Neural progenitor cell (in vitro differentiated cells): ENCODE measurements around the gene PCDHGB1. TPM values are rescaled to one million over a fixed set of nuclear protein-coding genes. Genes with fewer than 3 reads are reported as not detected.

Experiments
- DNase-seq: peaks from one replicate; pipeline ENCODE4 v3.0.0-alpha.2; 2016; ENCODE audit warnings: low spot score
- H2AFZ ChIP-seq: fragments of 200-600 bp; sonication (generic); replicated peaks from 2 replicates; pipeline ENCODE4 v1.6.1; 2016; ENCODE audit warnings: antibody characterized with exemption
- H3F3A ChIP-seq: fragments of 200-600 bp; sonication (generic); 2 replicates; pipeline ENCODE4 v1.6.1; 2016; ENCODE audit warnings: antibody characterized with exemption, low read depth
- H3K27ac ChIP-seq: fragments of 200-600 bp; sonication (generic); 2 replicates; pipeline ENCODE4 v1.5.1; 2016; ENCODE audit warnings: mild to moderate bottlenecking
- H3K27me3 ChIP-seq: fragments of 200-600 bp; sonication (generic); 2 replicates; pipeline ENCODE4 v1.6.1; 2016; ENCODE audit warnings: mild to moderate bottlenecking, moderate library complexity
- H3K36me3 ChIP-seq: fragments of 200-600 bp; sonication (generic); 2 replicates; pipeline ENCODE4 v1.5.1; 2016
- H3K4me1 ChIP-seq: fragments of 200-600 bp; sonication (generic); 2 replicates; pipeline ENCODE4 v1.6.1; 2016; ENCODE audit warnings: mixed run types
- H3K4me2 ChIP-seq: fragments of 200-600 bp; sonication (generic); 2 replicates; pipeline ENCODE4 v1.6.1; 2016
- H3K4me3 ChIP-seq: fragments of 200-600 bp; sonication (generic); 2 replicates; pipeline ENCODE4 v1.5.1; 2016
- H3K79me2 ChIP-seq: fragments of 200-600 bp; sonication (generic); 2 replicates; pipeline ENCODE4 v1.6.1; 2016; ENCODE audit warnings: low read depth
- H3K9ac ChIP-seq: fragments of 200-600 bp; sonication (generic); 2 replicates; pipeline ENCODE4 v1.6.1; 2016
- H3K9me3 ChIP-seq: fragments of 200-600 bp; sonication (generic); 2 replicates; pipeline ENCODE4 v1.5.1; 2016; ENCODE audit warnings: low read depth
- H4K20me1 ChIP-seq: fragments of 200-600 bp; sonication (generic); 2 replicates; pipeline ENCODE4 v1.6.1; 2016; ENCODE audit warnings: low read depth
- H3K27ac Mint-ChIP-seq: 3 replicates; pipeline ENCODE4 v1.8.0; 2021; ENCODE audit warnings: mixed read lengths
- H3K27me3 Mint-ChIP-seq: 2 replicates; pipeline ENCODE4 v1.8.0; 2022; ENCODE audit warnings: low read depth, mild to moderate bottlenecking, inconsistent platforms, moderate library complexity, mixed read lengths; ENCODE audit not compliant: insufficient read depth
- H3K36me3 Mint-ChIP-seq: 3 replicates; pipeline ENCODE4 v1.8.0; 2021; ENCODE audit warnings: mixed read lengths
- H3K4me1 Mint-ChIP-seq: 3 replicates; pipeline ENCODE4 v1.8.0; 2021; ENCODE audit warnings: mixed read lengths
- H3K4me3 Mint-ChIP-seq: 3 replicates; pipeline ENCODE4 v1.8.0; 2021; ENCODE audit warnings: mild to moderate bottlenecking, moderate library complexity, mixed read lengths
- H3K9me3 Mint-ChIP-seq: 3 replicates; pipeline ENCODE4 v1.8.0; 2020; ENCODE audit warnings: mixed read lengths
- CTCF ChIP-seq: fragments of 200-600 bp; sonication (generic); IDR thresholded peaks from 2 replicates; pipeline ENCODE4 v1.5.1; 2017; ENCODE audit warnings: antibody characterized with exemption, mild to moderate bottlenecking
- EZH2 ChIP-seq: fragments of 200-600 bp; sonication (generic); IDR thresholded peaks from 2 replicates; pipeline ENCODE4 v1.6.1; 2017; ENCODE audit warnings: antibody characterized with exemption, mild to moderate bottlenecking, moderate library complexity
- EZH2phosphoT487 ChIP-seq: fragments of 200-600 bp; sonication (generic); IDR thresholded peaks from 2 replicates; pipeline ENCODE4 v1.6.1; 2017; ENCODE audit warnings: antibody characterized with exemption
- total RNA-seq: library from RNA; depleted of rRNA; stranded (reverse); fragments of >200 nt; gene quantifications from 2 replicates; pipeline ENCODE4 v1.2.3, GENCODE V29; 2015; ENCODE audit warnings: low replicate concordance

PCDHGB1 gene
- total RNA-seq, 1 donor from 2014 or later = 3.6 TPM

DNA sequence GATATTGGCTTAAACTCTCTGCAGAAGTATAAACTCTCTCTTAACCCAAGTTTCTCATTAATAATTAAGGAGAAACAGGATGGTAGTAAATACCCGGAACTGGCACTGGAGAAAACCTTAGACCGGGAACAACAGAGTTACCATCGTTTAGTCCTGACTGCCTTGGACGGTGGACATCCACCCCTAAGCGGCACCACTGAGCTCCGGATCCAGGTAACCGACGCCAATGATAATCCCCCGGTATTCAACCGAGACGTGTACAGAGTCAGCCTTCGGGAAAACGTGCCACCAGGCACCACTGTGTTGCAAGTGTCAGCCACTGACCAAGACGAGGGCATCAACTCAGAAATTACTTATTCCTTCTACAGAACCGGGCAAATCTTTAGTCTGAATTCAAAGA is 48.7 kb downstream of the PCDHGB1 start:
- no peak overlapping the region for H3K4me3 ChIP-seq
- no peak overlapping the region for H3K4me2 ChIP-seq
- H3K9me3 Mint-ChIP-seq = peaks cover 61% of the 10 kb centered on the region
- H3K9ac ChIP-seq = no peak overlapping the region
- no peaks in the 10 kb centered on the region for H3K4me1 Mint-ChIP-seq
- H3K79me2 ChIP-seq = no peaks in the 10 kb centered on the region
- H3K4me3 Mint-ChIP-seq = no peak overlapping the region
- H3K4me1 ChIP-seq = no peaks in the 10 kb centered on the region
- TF ChIP-seq EZH2 (no peak), CTCF (no peak), EZH2phosphoT487 (no peak)
- H3K27me3 ChIP-seq = no peaks in the 10 kb centered on the region
- no peak overlapping the region for H3K27ac Mint-ChIP-seq
- DNase-seq = no peak
- peaks cover 6% of the 10 kb centered on the region for H3K36me3 Mint-ChIP-seq
- H2AFZ ChIP-seq = no peak overlapping the region
- H3K27ac ChIP-seq = no peak overlapping the region
- H4K20me1 ChIP-seq = no peaks in the 10 kb centered on the region
- no peaks in the 10 kb centered on the region for H3K27me3 Mint-ChIP-seq
- H3K9me3 ChIP-seq = peaks cover 34% of the 10 kb centered on the region
- no peaks in the 10 kb centered on the region for H3F3A ChIP-seq
- peaks cover 3% of the 10 kb centered on the region for H3K36me3 ChIP-seq

GRCh38 chr5:141399555-141400258 is 49.8 kb downstream of the PCDHGB1 start:
- TF ChIP-seq EZH2 = no peak
- TF ChIP-seq CTCF = no peak
- TF ChIP-seq EZH2phosphoT487 = no peak
- Mint-ChIP-seq H3K4me1 (no peaks in the 10 kb centered on the region), H3K27ac (no peak overlapping the region), H3K9me3 (peaks cover 62% of the 10 kb centered on the region), H3K36me3 (peaks cover 5% of the 10 kb centered on the region), H3K27me3 (no peaks in the 10 kb centered on the region), H3K4me3 (no peak overlapping the region)
- DNase-seq = no peak
- Histone ChIP-seq H3K4me3 (no peak overlapping the region), H3K9ac (no peak overlapping the region), H3K27ac (no peak overlapping the region), H3K4me2 (no peak overlapping the region), H2AFZ (no peak overlapping the region), H3F3A (no peaks in the 10 kb centered on the region), H3K27me3 (no peaks in the 10 kb centered on the region), H3K79me2 (no peaks in the 10 kb centered on the region), H4K20me1 (no peaks in the 10 kb centered on the region), H3K9me3 (peaks cover 27% of the 10 kb centered on the region), H3K36me3 (no peaks in the 10 kb centered on the region), H3K4me1 (no peaks in the 10 kb centered on the region)

Other genes starting within 250 kb of the PCDHGB1 start
- gene PCDHB3, start 249.6 kb upstream of the PCDHGB1 start, total RNA-seq = 5.6 and 6.7 TPM in 2 replicates
- 1.9 and 2.3 TPM in 2 replicates for gene PCDHB4, start 228.3 kb upstream of the PCDHGB1 start, total RNA-seq
- gene PCDHB5, start 214.9 kb upstream of the PCDHGB1 start, total RNA-seq = 11.9 and 15.2 TPM in 2 replicates
- gene PCDHB6, start 200.0 kb upstream of the PCDHGB1 start, total RNA-seq = 0.90 and 1.5 TPM in 2 replicates
- 0.21 and 0.90 TPM in 2 replicates for gene PCDHB7, start 177.5 kb upstream of the PCDHGB1 start, total RNA-seq
- 0.31 TPM in 1 of 2 replicates, not detected in the other for gene PCDHB8, start 172.3 kb upstream of the PCDHGB1 start, total RNA-seq
- 4.0 and 4.5 TPM in 2 replicates for gene PCDHB16, start 167.7 kb upstream of the PCDHGB1 start, total RNA-seq
- gene PCDHB9, start 162.9 kb upstream of the PCDHGB1 start, total RNA-seq = 3.1 and 4.6 TPM in 2 replicates
- gene PCDHB10, start 157.7 kb upstream of the PCDHGB1 start, total RNA-seq = 9.3 and 10.4 TPM in 2 replicates
- gene PCDHB11, start 150.5 kb upstream of the PCDHGB1 start, total RNA-seq = 3.8 and 4.0 TPM in 2 replicates
- gene PCDHB12, start 141.4 kb upstream of the PCDHGB1 start, total RNA-seq = 3.0 and 3.8 TPM in 2 replicates
- gene PCDHB13, start 136.2 kb upstream of the PCDHGB1 start, total RNA-seq = 2.4 and 3.0 TPM in 2 replicates
- 7.2 and 7.4 TPM in 2 replicates for gene PCDHB14, start 126.8 kb upstream of the PCDHGB1 start, total RNA-seq
- 7.8 and 9.4 TPM in 2 replicates for gene PCDHB15, start 104.7 kb upstream of the PCDHGB1 start, total RNA-seq
- gene SLC25A2, start 46.0 kb upstream of the PCDHGB1 start, total RNA-seq = 0.22 and 0.96 TPM in 2 replicates
- 121 and 157 TPM in 2 replicates for gene TAF7, start 29.3 kb upstream of the PCDHGB1 start, total RNA-seq
- gene PCDHGA1, start 19.6 kb upstream of the PCDHGB1 start, total RNA-seq = 1.0 and 1.5 TPM in 2 replicates
- gene PCDHGA2, start 11.3 kb upstream of the PCDHGB1 start, total RNA-seq = 0.37 and 0.71 TPM in 2 replicates
- gene PCDHGA3, start 6.3 kb upstream of the PCDHGB1 start, total RNA-seq = 0.34 and 0.54 TPM in 2 replicates
- gene PCDHGA4, start 4.9 kb downstream of the PCDHGB1 start, total RNA-seq = 2.3 and 2.4 TPM in 2 replicates
- 2.1 and 2.2 TPM in 2 replicates for gene PCDHGB2, start 9.9 kb downstream of the PCDHGB1 start, total RNA-seq
- 0.71 and 1.3 TPM in 2 replicates for gene PCDHGA5, start 14.1 kb downstream of the PCDHGB1 start, total RNA-seq
- 0.74 and 0.95 TPM in 2 replicates for gene PCDHGB3, start 20.1 kb downstream of the PCDHGB1 start, total RNA-seq
- 0.77 and 1.4 TPM in 2 replicates for gene PCDHGA6, start 23.8 kb downstream of the PCDHGB1 start, total RNA-seq
- gene PCDHGA7, start 32.6 kb downstream of the PCDHGB1 start, total RNA-seq = 0.81 and 1.1 TPM in 2 replicates
- gene PCDHGB4, start 37.6 kb downstream of the PCDHGB1 start, total RNA-seq = 10.4 and 14.9 TPM in 2 replicates
- 2.3 and 3.3 TPM in 2 replicates for gene PCDHGA8, start 42.5 kb downstream of the PCDHGB1 start, total RNA-seq
- 2.0 and 3.7 TPM in 2 replicates for gene PCDHGB5, start 47.8 kb downstream of the PCDHGB1 start, total RNA-seq
- gene PCDHGA9, start 52.7 kb downstream of the PCDHGB1 start, total RNA-seq = 0.97 and 2.2 TPM in 2 replicates
- gene PCDHGB6, start 57.9 kb downstream of the PCDHGB1 start, total RNA-seq = 13.2 and 22.1 TPM in 2 replicates
- gene PCDHGA10, start 62.9 kb downstream of the PCDHGB1 start, total RNA-seq = 4.2 and 4.7 TPM in 2 replicates
- 21.1 and 23.9 TPM in 2 replicates for gene PCDHGB7, start 67.6 kb downstream of the PCDHGB1 start, total RNA-seq
- 9.5 and 13.3 TPM in 2 replicates for gene PCDHGA11, start 71.0 kb downstream of the PCDHGB1 start, total RNA-seq
- gene PCDHGA12, start 80.4 kb downstream of the PCDHGB1 start, total RNA-seq = 0.79 and 2.2 TPM in 2 replicates
- gene PCDHGC3, start 125.9 kb downstream of the PCDHGB1 start, total RNA-seq = 14.7 and 17.2 TPM in 2 replicates
- 5.0 and 10.4 TPM in 2 replicates for gene PCDHGC4, start 134.9 kb downstream of the PCDHGB1 start, total RNA-seq
- 0.43 and 1.3 TPM in 2 replicates for gene PCDHGC5, start 139.0 kb downstream of the PCDHGB1 start, total RNA-seq